Measurements from ENCODE around the gene RPS5. TPM values are rescaled to one million over a fixed set of nuclear protein-coding genes. Genes with fewer than 3 reads are reported as not detected.

Gene RPS5
- total and polyA plus RNA-seq, 9 of the 15 experiments (the other 6 are each of a cell fraction or from before 2014, with no cell fraction given): 1,228 to 3,570 (median 2,484) TPM

DNA sequence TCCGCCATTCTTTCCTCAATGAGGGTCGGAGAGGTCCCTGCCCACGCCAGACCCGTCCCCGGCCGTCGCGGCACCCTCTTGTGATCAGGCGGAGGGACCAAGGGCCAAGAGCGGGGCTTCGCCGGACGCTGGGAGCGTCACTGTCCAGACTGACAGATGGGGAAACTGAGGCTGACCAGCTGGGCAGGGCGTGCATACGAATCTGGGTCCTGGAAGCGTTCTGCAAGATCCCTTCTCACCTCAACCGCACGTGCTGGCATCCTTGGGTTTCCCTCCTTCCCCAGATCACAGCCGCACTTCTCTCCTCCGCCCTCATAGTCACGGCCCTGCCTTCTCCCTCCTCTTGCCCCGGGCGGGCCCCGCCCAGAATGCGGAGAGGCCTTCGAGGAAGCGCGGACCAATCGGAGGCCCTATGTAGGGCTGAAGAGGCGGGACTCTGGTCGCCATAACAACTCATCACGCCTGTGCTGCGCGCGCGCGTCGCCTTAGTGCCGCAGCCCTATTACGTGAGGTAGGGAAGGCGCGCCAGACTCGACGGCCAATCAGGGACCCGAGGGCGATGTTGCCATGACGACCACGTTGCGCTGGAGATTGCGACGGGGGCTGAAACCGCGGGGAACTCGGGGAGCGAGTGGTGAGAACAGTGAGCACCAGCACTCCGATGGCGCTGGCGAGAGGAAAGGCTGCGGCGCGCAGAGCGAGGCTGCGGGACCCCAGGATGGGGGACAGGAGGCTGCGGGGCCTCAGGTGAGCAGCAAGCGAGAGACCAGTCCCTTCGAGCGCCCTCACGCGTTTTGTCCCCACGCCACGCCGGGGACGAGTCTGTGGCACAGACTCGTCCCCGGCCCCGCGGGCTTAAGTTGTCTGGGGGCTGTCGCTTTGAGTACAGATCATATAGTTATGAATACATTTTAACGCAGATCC lies 14.1 kb downstream of the RPS5 start (continued):
- TF ChIP-seq, protein P1, sequence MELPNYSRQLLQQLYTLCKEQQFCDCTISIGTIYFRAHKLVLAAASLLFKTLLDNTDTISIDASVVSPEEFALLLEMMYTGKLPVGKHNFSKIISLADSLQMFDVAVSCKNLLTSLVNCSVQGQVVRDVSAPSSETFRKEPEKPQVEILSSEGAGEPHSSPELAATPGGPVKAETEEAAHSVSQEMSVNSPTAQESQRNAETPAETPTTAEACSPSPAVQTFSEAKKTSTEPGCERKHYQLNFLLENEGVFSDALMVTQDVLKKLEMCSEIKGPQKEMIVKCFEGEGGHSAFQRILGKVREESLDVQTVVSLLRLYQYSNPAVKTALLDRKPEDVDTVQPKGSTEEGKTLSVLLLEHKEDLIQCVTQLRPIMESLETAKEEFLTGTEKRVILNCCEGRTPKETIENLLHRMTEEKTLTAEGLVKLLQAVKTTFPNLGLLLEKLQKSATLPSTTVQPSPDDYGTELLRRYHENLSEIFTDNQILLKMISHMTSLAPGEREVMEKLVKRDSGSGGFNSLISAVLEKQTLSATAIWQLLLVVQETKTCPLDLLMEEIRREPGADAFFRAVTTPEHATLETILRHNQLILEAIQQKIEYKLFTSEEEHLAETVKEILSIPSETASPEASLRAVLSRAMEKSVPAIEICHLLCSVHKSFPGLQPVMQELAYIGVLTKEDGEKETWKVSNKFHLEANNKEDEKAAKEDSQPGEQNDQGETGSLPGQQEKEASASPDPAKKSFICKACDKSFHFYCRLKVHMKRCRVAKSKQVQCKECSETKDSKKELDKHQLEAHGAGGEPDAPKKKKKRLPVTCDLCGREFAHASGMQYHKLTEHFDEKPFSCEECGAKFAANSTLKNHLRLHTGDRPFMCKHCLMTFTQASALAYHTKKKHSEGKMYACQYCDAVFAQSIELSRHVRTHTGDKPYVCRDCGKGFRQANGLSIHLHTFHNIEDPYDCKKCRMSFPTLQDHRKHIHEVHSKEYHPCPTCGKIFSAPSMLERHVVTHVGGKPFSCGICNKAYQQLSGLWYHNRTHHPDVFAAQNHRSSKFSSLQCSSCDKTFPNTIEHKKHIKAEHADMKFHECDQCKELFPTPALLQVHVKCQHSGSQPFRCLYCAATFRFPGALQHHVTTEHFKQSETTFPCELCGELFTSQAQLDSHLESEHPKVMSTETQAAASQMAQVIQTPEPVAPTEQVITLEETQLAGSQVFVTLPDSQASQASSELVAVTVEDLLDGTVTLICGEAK (IDR thresholded peaks at IDR 0.05): peak; percentile 61
- TF ChIP-seq, protein P1 (CRISPR knock-in tag; IDR thresholded peaks at IDR 0.05): no peak
- peak; percentile 87; the same call in 1 of the 2 replicates for TF ChIP-seq PHF8 (IDR thresholded peaks at IDR 0.05; ENCODE audit: borderline replicate concordance, low read length)
- no peak for TF ChIP-seq YBX1 (IDR thresholded peaks at IDR 0.05)
- peak; percentile 75 for TF ChIP-seq HCFC1 (IDR thresholded peaks at IDR 0.05; ENCODE audit: low read depth, low read length)
- TF ChIP-seq POLR2H (tag; IDR thresholded peaks at IDR 0.05; ENCODE audit: low read depth): peak; percentile 84
- TF ChIP-seq DIDO1 (tag; IDR thresholded peaks at IDR 0.05; ENCODE audit: low read depth): no peak
- TF ChIP-seq SAFB2 (IDR thresholded peaks at IDR 0.05; ENCODE audit: borderline replicate concordance, low read depth, low read length, severe bottlenecking): no peak
- TF ChIP-seq NFIC (IDR thresholded peaks at IDR 0.05): peak; percentile 27; the same call in 1 of the 2 replicates
- no peak for TF ChIP-seq ZNF134 (CRISPR knock-in tag; conservative IDR thresholded peaks at IDR 0.05)
- no peak for TF ChIP-seq ETV6 (IDR thresholded peaks at IDR 0.05; ENCODE audit: borderline replicate concordance in 1 of 2, low read depth in 2 of 2, low read length in 1 of 2)
- no peak for TF ChIP-seq ETV6 (CRISPR knock-in tag; IDR thresholded peaks at IDR 0.05; ENCODE audit: borderline replicate concordance)
- 0 out of 2 replicates have a peak, but pooled peaks have one; percentile 44 for TF ChIP-seq OTX1 (CRISPR knock-in tag; IDR thresholded peaks at IDR 0.05)
- TF ChIP-seq RBM25 (IDR thresholded peaks at IDR 0.05; ENCODE audit: low read depth, low read length, severe bottlenecking): peak; percentile 85
- TF ChIP-seq HNRNPUL1 (IDR thresholded peaks at IDR 0.05; ENCODE audit: low read length): no peak
- TF ChIP-seq ESRRB (CRISPR knock-in tag; IDR thresholded peaks at IDR 0.05; ENCODE audit: borderline replicate concordance): no peak
- TF ChIP-seq IFI16 (CRISPR knock-in tag; IDR thresholded peaks at IDR 0.05): no peak
